ENCODE results near the gene LARP6.

- TF ChIP-seq CTCF (IDR thresholded peaks at IDR 0.05) (no peak), POLR2A (IDR thresholded peaks at IDR 0.05) (no peak)
Measured at GRCh38 chr15:70831094-70831911, 22.7 kb downstream of the LARP6 start.

Data from testis (tissue), 2 donors.